T1000 (cell line): ENCODE measurements around the gene SLC15A5.

Experiments
- DNase-seq: peaks from one replicate; lab custom pipeline; 2025; ENCODE audit warnings: mixed read lengths; lab: John Stamatoyannopoulos, UW

SLC15A5 gene

GRCh38 chr12:16277585-16277984 lies at the start of gene SLC15A5:
TSS of gene SLC15A5 (minus strand) at chr12:16277685. CDS start at chr12:16277685, 0 bp downstream.
- no peak for DNase-seq

- no peak for DNase-seq
Measured at GRCh38 chr12:16325426-16325825, 47.9 kb upstream of the SLC15A5 start.

- DNase-seq = no peak
Measured at GRCh38 chr12:16324772-16325171, 47.3 kb upstream of the SLC15A5 start.

DNA sequence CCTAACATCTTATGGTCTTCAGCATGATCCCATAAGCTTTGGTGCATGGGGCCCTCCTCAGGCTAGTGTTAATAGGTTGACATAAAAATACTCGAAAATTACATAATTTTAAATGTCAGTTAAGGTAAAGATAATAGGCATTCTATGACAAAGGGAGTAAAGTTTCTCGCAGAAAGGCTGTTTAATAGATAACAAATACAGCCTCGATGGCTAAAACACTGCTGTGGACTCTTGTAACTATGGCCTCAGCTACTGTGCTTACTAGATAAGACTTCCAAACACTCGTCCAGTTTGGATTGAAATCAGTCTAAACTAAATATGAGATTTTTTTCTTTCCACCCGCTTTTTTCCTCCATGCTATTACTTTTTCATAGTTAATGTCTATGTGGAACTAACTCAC lies 46.8 kb upstream of the SLC15A5 start:
- no peak for DNase-seq

DNA sequence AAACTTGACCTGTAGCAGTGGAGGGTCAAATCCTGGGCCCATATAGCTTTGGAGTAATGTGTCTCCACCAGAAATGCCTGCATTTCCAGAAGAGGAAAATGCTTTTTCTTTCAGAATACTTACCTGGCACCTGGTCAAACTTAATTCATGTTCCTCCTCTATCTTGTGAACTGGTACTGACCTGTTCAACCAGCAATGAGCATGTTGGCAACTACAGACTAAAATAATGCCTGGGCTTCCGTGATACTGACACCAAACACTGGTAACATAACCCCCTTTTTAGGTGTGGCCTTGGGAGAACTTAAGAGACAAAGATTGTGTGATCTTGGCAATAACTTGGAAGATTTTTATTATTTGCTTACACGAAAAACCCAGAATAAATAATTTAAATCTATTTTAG lies 46.2 kb upstream of the SLC15A5 start:
- DNase-seq = no peak

- DNase-seq = no peak
Measured at GRCh38 chr12:16323010-16323409, 45.5 kb upstream of the SLC15A5 start.

DNA sequence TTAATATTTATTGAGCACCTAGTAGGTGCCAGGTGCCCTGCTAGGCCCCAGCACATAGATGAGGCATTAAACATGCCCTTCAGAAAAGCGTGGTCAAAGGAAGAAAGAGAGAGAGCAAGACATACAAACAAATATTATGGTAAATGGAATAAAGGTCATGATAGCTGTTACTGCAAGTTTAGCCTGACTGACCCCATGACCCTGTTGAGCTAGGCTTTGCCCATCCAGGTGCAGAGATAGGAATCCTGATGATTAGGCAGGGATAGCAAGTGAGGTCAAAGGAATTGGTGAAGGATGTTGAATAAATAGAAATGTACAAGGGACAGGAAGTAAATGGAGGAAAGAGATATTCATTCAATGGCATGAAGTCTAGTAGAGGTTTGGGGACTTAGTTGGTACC lies 33.4 kb upstream of the SLC15A5 start:
- DNase-seq = no peak

DNA sequence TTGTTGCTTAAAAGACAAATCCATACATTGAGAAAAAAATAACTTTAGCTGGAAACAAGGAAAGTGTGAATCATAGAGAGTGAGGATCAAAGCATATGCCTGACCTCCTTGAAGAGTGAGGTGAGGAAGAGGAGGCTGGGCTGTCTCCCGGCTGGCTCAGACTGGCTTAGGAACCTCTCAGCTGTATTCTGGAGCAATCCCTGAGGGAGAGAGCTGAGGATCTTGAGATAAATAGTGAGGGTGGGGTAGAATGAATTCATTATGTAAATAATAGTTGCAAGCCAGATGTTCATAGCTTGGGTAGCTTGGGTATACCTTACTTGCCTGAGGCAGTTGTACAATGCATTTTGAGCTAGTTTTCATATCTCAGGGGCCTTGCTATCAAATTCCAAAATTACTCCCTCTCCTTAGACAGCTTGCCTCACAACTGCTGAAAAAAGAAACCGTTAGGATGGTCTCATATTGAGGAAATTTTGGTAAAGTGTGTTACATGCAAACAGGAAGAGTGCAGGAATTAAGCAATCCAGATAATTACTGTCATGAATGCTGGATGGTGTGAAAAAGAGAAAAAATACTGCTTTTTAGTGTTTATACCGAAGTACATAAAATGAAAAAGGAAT lies 30.5 kb upstream of the SLC15A5 start:
- DNase-seq = no peak

DNA sequence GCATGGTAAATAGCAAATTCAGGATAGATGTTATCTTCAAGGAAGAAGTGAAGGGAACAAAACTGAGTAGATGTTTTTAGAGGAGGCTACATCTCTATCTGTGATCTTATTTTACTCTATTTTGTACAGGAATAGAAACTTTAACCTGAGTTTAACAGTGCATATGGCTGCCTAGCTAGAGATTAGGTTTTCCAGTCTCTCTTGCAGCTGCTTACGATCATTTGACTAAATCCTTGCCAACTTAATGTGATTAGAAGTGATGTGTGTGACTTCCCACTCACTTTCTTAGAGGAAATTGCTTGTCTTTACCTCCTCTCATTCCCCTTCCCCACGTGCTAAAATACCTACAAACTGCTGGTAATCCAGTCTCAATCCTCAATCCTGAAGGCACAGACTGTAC lies 26.5 kb upstream of the SLC15A5 start:
- DNase-seq = no peak

DNA sequence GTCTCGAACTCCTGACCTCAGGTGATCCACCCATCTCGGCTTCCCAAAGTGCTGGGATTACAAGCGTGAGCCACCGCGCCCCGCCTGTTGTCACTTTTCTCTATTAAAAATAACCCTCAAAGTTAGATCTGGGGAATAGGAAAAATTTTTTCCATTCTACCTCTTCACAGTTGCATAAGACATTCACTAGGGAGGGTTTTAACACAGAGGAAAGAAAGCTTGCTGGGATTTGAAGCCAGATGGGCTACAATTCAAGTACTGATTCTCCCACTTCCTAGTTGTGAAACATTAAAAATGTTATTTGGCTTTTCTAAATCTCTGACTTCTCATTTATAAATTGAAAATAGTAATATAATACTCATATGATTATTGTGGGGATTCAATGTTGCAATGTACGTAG lies 23.3 kb upstream of the SLC15A5 start:
- no peak for DNase-seq

DNA sequence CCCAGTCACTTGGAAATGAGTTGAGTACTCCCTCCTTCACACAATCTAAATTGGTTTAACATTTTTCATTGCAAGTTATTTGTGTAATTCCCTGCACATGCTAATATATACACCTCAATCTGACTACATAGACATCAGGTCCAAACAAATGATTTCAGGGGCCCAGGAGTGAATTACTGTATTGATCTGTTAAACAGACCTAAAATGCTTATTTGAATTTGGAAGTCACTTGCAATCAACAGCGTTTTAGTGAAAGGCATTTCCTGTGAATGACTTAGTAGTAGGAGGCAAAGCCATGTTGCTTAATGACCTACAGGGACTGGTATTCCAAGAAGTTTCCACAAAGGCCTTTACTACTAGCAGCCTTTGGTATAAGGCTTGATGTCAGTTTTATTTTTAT lies 22.6 kb upstream of the SLC15A5 start:
- no peak for DNase-seq

DNA sequence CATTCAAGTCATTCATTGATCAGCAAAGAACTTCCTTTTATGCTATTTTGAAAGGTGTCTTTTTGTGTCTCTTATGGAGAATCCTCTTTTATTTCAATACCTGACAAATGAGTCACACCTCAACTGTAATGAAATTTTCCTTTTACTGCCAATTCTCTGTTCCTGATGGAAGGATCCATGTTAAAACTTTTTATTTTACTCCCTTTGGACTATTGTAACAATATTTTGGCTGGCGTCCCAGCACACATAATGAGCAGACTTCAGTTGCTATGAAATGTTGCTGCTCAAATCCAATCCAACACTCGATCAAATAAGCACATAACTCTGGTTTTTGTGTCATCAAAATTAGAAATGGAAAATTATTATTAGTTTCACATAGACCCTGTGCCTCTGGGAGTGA lies 21.9 kb upstream of the SLC15A5 start:
- DNase-seq = no peak

GRCh38 chr12:16297521-16297920 lies 20.0 kb upstream of the SLC15A5 start:
- DNase-seq = no peak

DNA sequence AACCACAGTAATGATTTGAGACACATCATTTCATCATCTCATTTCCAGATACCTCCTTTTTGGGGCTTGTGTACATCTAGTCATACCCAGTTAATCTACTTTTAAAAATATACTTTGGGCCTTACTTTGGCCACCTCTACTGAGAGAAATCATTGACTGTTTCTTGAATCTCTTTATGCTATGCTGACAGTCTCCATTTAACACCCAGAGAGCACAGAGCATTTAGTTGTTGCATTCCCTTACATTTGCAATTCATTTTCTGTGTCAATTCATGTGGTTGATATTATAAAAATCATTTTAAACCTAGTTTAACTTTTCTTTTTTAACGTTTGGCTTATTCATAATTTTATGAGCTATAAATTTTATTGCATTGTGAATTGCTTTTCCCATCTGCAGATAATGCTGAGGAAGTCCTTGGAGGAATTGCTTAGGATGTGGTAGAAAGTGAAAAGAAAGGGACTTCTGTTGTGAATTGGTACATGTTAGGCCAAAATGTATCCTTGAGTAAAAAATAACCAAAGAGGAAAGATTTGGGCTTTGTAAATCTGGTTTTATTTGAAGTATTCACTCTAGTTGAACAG lies 17.0 kb upstream of the SLC15A5 start:
- no peak for DNase-seq

DNA sequence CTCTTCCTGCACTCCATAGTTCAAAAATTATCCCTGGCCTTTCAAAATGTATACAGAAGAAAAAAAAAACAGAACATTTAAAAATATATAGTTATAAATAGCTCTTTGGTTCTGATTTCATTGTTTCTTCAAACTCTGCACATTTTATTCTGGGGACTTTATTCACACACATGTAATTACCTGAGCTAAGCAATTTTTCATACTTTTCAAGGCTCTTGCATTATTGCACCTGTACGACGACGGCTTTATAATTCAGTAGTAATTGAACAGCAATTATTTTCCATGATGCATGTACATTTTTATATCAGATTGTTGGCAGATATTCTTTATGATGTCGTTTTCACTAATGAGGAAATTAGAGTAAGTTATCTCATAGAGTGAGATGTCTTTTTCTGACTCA lies 13.5 kb upstream of the SLC15A5 start:
- DNase-seq = no peak

GRCh38 chr12:16285586-16285985 lies 8.1 kb upstream of the SLC15A5 start:
- DNase-seq = no peak

GRCh38 chr12:16282978-16283377 lies 5.5 kb upstream of the SLC15A5 start:
- DNase-seq = no peak

- no peak for DNase-seq
Measured at GRCh38 chr12:16282081-16282480, 4.6 kb upstream of the SLC15A5 start.

- no peak for DNase-seq
Measured at GRCh38 chr12:16281157-16281556, 3.7 kb upstream of the SLC15A5 start.

GRCh38 chr12:16272222-16272621 lies 5.3 kb downstream of the SLC15A5 start:
- no peak for DNase-seq

- DNase-seq = no peak
Measured at GRCh38 chr12:16271062-16271461, 6.4 kb downstream of the SLC15A5 start.

DNA sequence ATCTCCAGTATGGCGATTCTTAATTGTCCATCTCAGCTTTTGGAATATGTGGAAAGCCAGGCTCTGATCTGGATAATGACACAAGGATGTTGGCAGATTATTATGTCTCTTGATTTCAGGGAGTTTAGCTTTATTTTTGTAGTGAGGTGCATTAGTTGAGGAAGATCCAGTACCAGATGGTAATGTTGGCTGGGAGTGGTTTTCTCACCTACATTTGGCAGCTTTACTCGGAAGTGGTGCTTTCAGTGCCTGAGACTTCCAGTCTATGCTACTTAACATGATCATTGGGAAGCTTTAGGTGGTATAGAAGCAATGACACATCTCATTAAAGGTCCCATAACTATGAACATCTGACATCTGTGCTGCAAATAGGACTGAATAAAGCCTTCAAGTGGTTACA lies 7.5 kb downstream of the SLC15A5 start:
- no peak for DNase-seq

GRCh38 chr12:16266085-16266484 lies 11.4 kb downstream of the SLC15A5 start:
- DNase-seq = no peak

DNA sequence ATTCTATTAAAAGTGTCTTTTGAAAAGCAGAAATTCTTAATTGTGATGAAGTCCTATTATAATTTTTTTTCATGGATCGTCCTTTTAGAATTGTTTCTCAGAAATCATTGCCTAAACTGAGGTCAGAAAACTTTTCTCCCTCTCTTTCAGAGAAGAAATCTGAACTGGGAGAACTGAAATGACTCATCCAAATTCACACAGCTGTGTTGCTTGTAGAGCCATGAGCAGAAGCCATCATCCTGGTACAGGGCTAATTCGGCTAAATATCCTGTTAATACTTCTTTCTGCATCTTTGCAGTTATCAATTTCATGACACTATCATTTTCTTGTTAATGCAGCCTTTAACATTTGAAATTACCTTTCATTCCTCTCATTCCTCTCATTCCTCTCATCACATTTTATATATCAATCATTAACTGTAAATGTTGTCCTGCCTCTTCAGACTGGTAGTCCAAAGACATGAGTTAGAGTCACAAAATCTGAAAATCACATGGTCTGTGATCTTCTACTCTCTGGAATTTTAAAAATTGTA lies 15.5 kb downstream of the SLC15A5 start:
- no peak for DNase-seq
